HG03378 (cell line): ENCODE measurements around the gene COL8A1.
A peak's percentile ranks its signal among the peaks of the same experiment; 100 is the strongest.
"Not testable (repeated sequence)": the region's sequence is repeated elsewhere in the genome, so short reads cannot be mapped to it uniquely, and the experiment has no call there.

ENCODE experiments used
- ATAC-seq: cut with Tn5 transposase; IDR thresholded peaks from one replicate; pipeline ENCODE4 v1.9.1; 2021; ENCODE audit warnings: mild to moderate bottlenecking, moderate library complexity; ENCODE audit not compliant: unreplicated experiment

COL8A1 gene

GRCh38 chr3:99638167-99638948, at the start of gene COL8A1:
Gene COL8A1, plus strand, starts transcription at chr3:99638594. Its CDS starts 152,089 bp downstream, at chr3:99790683.
- ATAC-seq = no peak

- ATAC-seq = not testable (repeated sequence)
Observed at GRCh38 chr3:99589168-99589567, 49.2 kb upstream of the COL8A1 start.

GRCh38 chr3:99599894-99600293, 38.5 kb upstream of the COL8A1 start:
- no peak for ATAC-seq

GRCh38 chr3:99601515-99601914, 36.9 kb upstream of the COL8A1 start:
- no peak for ATAC-seq

GRCh38 chr3:99602183-99602582, 36.2 kb upstream of the COL8A1 start:
- ATAC-seq = no peak

- ATAC-seq = no peak
Observed at GRCh38 chr3:99607151-99607550, 31.2 kb upstream of the COL8A1 start.

GRCh38 chr3:99614768-99615167, 23.6 kb upstream of the COL8A1 start:
- ATAC-seq = no peak

GRCh38 chr3:99620077-99620767, 18.2 kb upstream of the COL8A1 start:
- no peak for ATAC-seq

GRCh38 chr3:99620976-99621375, 17.4 kb upstream of the COL8A1 start:
- ATAC-seq = no peak

- no peak for ATAC-seq
Observed at GRCh38 chr3:99624496-99625236, 13.7 kb upstream of the COL8A1 start.

- peak; percentile 29 for ATAC-seq
Observed at GRCh38 chr3:99625237-99625622, 13.2 kb upstream of the COL8A1 start.

- ATAC-seq = no peak
Observed at GRCh38 chr3:99625643-99626416, 12.6 kb upstream of the COL8A1 start.

GRCh38 chr3:99626417-99626788, 12.0 kb upstream of the COL8A1 start:
- peak; percentile 68 for ATAC-seq

- peak; percentile 26 for ATAC-seq
Observed at GRCh38 chr3:99627062-99627826, 11.2 kb upstream of the COL8A1 start.

GRCh38 chr3:99630815-99631214, 7.6 kb upstream of the COL8A1 start:
- no peak for ATAC-seq

GRCh38 chr3:99633887-99634558, 4.4 kb upstream of the COL8A1 start:
- peak; percentile 59 for ATAC-seq

- ATAC-seq = no peak
Observed at GRCh38 chr3:99634881-99635280, 3.5 kb upstream of the COL8A1 start.

- no peak for ATAC-seq
Observed at GRCh38 chr3:99635348-99635747, 3.0 kb upstream of the COL8A1 start.

- ATAC-seq = no peak
Observed at GRCh38 chr3:99637016-99637367, 1.4 kb upstream of the COL8A1 start.
